H1 (cell line): Measurements from ENCODE around the gene ARHGAP10. TPM values are rescaled to one million over a fixed set of nuclear protein-coding genes. Genes with fewer than 3 reads are reported as not detected.

Experiments used
- CTCF ChIA-PET: fragments of 300-600 bp; sonication (Branson Sonifier 250); formaldehyde crosslinking; loops from one replicate; lab custom pipeline; 2021; ENCODE audit not compliant: partially characterized antibody; lab: Charles Lee
- POLR2A ChIA-PET: fragments of 300-600 bp; sonication (Branson Sonifier 250); formaldehyde crosslinking; loops from one replicate; lab custom pipeline; 2021; ENCODE audit warnings: inconsistent platforms; ENCODE audit not compliant: partially characterized antibody; lab: Charles Lee
- DNase-seq, 2 experiments: peaks; one replicate each; pipeline versions ENCODE4 v3.0.0 to v3.0.0-alpha.2; 2010 to 2022; ENCODE audit warnings: low spot score in 2 of 2, low read depth in 1 of 2, mixed read lengths in 1 of 2
- FAIRE-seq: peaks from 2 replicates; lab custom pipeline; 2011; peaks lifted over from hg19 to GRCh38; lab: Jason Lieb, UNC
- H2AFZ ChIP-seq: 2 replicates; pipeline ENCODE4 v1.8.1; 2012; ENCODE audit warnings: low read length, inconsistent platforms
- H2AK5ac ChIP-seq: 2 replicates; pipeline ENCODE4 v1.6.1; 2013; ENCODE audit warnings: low read depth, low read length
- H2BK120ac ChIP-seq: replicated peaks from 2 replicates; pipeline ENCODE3; 2013; ENCODE audit warnings: low read depth, low read length, inconsistent platforms
- H2BK12ac ChIP-seq: 2 replicates; pipeline ENCODE4 v1.6.1; 2013; ENCODE audit warnings: low read depth, low read length
- H2BK15ac ChIP-seq: 2 replicates; pipeline ENCODE4 v1.6.1; 2013; ENCODE audit warnings: low read length
- H2BK20ac ChIP-seq: 2 replicates; pipeline ENCODE4 v1.6.1; 2013; ENCODE audit warnings: low read length
- H2BK5ac ChIP-seq: 2 replicates; pipeline ENCODE4 v1.6.1; 2013; ENCODE audit warnings: low read depth, low read length
- H3K14ac ChIP-seq: 2 replicates; pipeline ENCODE4 v1.6.1; 2013; ENCODE audit warnings: inconsistent platforms; ENCODE audit not compliant: insufficient read length
- H3K18ac ChIP-seq: 2 replicates; pipeline ENCODE4 v1.6.1; 2013; ENCODE audit warnings: low read length; ENCODE audit errors: extremely low read depth
- H3K23ac ChIP-seq: 2 replicates; pipeline ENCODE4 v1.6.1; 2013; ENCODE audit warnings: inconsistent platforms; ENCODE audit not compliant: insufficient read length
- H3K23me2 ChIP-seq: 2 replicates; pipeline ENCODE4 v1.6.1; 2013; ENCODE audit warnings: low read depth, low read length
- H3K27ac ChIP-seq: 2 replicates; pipeline ENCODE4 v1.6.1; 2011; ENCODE audit warnings: low read depth, low read length, inconsistent platforms
- H3K27me3 ChIP-seq, 4 experiments: replicated peaks in 1 of 4; 1 replicate in 1 of 4; 2 replicates in 3 of 4; pipeline versions ENCODE4 v1.6.1 to v1.8.1; 2011 to 2013; ENCODE audit warnings: low read length in 3 of 4, mild to moderate bottlenecking in 3 of 4, inconsistent platforms in 2 of 4, mixed read lengths in 2 of 4, moderate library complexity in 1 of 4; ENCODE audit not compliant: control insufficient read depth in 3 of 4, insufficient read depth in 3 of 4; ENCODE audit errors: extremely low read depth in 1 of 4
- H3K36me3 ChIP-seq, 4 experiments: 2 replicates each; pipeline versions ENCODE4 v1.6.1 to v1.8.1; 2011 to 2013; ENCODE audit warnings: mild to moderate bottlenecking in 4 of 4, low read length in 3 of 4, moderate library complexity in 2 of 4, control low read depth in 1 of 4, inconsistent platforms in 1 of 4; ENCODE audit not compliant: insufficient read depth in 4 of 4, control insufficient read depth in 2 of 4
- H3K4ac ChIP-seq: replicated peaks from 2 replicates; pipeline ENCODE3; 2013; ENCODE audit warnings: low read length, low read depth, mixed read lengths, inconsistent platforms; ENCODE audit not compliant: insufficient read length
- H3K4me1 ChIP-seq, 4 experiments: replicated peaks in 1 of 4; 1 replicate in 1 of 4; 2 replicates in 3 of 4; pipeline versions ENCODE4 v1.6.1 to v1.8.1; 2011 to 2013; ENCODE audit warnings: low read length in 3 of 4, inconsistent platforms in 2 of 4, mixed read lengths in 1 of 4; ENCODE audit not compliant: insufficient read depth in 4 of 4, control insufficient read depth in 3 of 4
- H3K4me2 ChIP-seq, 2 experiments: 2 replicates each; pipeline versions ENCODE4 v1.6.1 to v1.8.1; 2011 to 2013; ENCODE audit warnings: low read depth in 2 of 2, low read length in 2 of 2, control low read depth in 1 of 2, inconsistent platforms in 1 of 2, mild to moderate bottlenecking in 1 of 2; ENCODE audit not compliant: insufficient read depth in 1 of 2
- H3K4me3 ChIP-seq, 4 experiments: fragments of 200-600, 300-600 bp in 1 of 4; sonication (generic), shearing (Covaris generic), sonication (Bioruptor Twin) in 1 of 4; 2 replicates each; pipeline versions ENCODE4 v1.5.1 to v1.8.1; 2011 to 2016; ENCODE audit warnings: low read length in 4 of 4, low read depth in 3 of 4, control low read depth in 2 of 4, inconsistent platforms in 2 of 4, mild to moderate bottlenecking in 2 of 4, mixed read lengths in 1 of 4, moderate library complexity in 1 of 4; ENCODE audit not compliant: insufficient read depth in 2 of 4; ENCODE audit errors: extremely low read depth in 1 of 4
- H3K56ac ChIP-seq: replicated peaks from 2 replicates; pipeline ENCODE3; 2013; ENCODE audit warnings: low read depth, mild to moderate bottlenecking, mixed read lengths, low read length, inconsistent platforms; ENCODE audit not compliant: insufficient read length
- H3K79me1 ChIP-seq: 2 replicates; pipeline ENCODE4 v1.6.1; 2013; ENCODE audit warnings: low read depth, low read length, control low read depth
- H3K79me2 ChIP-seq, 2 experiments: 2 replicates each; pipeline versions ENCODE4 v1.6.1 to v1.8.1; 2012 to 2013; ENCODE audit warnings: low read length in 2 of 2, mild to moderate bottlenecking in 2 of 2, inconsistent platforms in 1 of 2; ENCODE audit not compliant: insufficient read depth in 2 of 2, control insufficient read depth in 1 of 2
- H3K9ac ChIP-seq, 4 experiments: replicated peaks in 1 of 4; 1 replicate in 1 of 4; 2 replicates in 3 of 4; pipeline versions ENCODE4 v1.6.1 to v1.8.1; 2011 to 2013; ENCODE audit warnings: low read depth in 3 of 4, low read length in 3 of 4, control low read depth in 2 of 4, mild to moderate bottlenecking in 2 of 4, moderate library complexity in 2 of 4, inconsistent platforms in 1 of 4; ENCODE audit errors: extremely low read depth in 1 of 4
- H3K9me3 ChIP-seq, 2 experiments: 2 replicates each; pipeline versions ENCODE4 v1.6.1 to v1.8.1; 2012 to 2013; ENCODE audit warnings: mild to moderate bottlenecking in 2 of 2, moderate library complexity in 2 of 2, control low read depth in 1 of 2, inconsistent platforms in 1 of 2, low read depth in 1 of 2, low read length in 1 of 2, mixed read lengths in 1 of 2; ENCODE audit not compliant: insufficient read depth in 2 of 2
- H4K20me1 ChIP-seq, 2 experiments: replicated peaks in 1 of 2; 2 replicates each; pipeline versions ENCODE3 to v1.8.1; 2011 to 2013; ENCODE audit warnings: inconsistent platforms in 2 of 2, low read length in 2 of 2, mild to moderate bottlenecking in 1 of 2; ENCODE audit not compliant: insufficient read depth in 2 of 2, control insufficient read depth in 1 of 2
- H4K5ac ChIP-seq: 2 replicates; pipeline ENCODE4 v1.6.1; 2013; ENCODE audit warnings: low read length, low read depth, mixed read lengths, inconsistent platforms; ENCODE audit not compliant: insufficient read length
- H4K8ac ChIP-seq: 2 replicates; pipeline ENCODE4 v1.8.0; 2013; ENCODE audit warnings: mild to moderate bottlenecking, moderate library complexity, low read length, inconsistent platforms; ENCODE audit not compliant: insufficient read depth; ENCODE audit errors: extremely low read depth
- H4K91ac ChIP-seq: replicated peaks from 2 replicates; pipeline ENCODE3; 2013; ENCODE audit warnings: low read length, mixed read lengths, inconsistent platforms; ENCODE audit not compliant: insufficient read length
- HDAC2 ChIP-seq, 2 experiments: fragments of 300-600 bp in 1 of 2; sonication (generic) in 1 of 2; IDR thresholded peaks; 2 replicates each; pipeline ENCODE4 v1.6.1; 2011 to 2012; ENCODE audit warnings: low read depth in 2 of 2, low read length in 2 of 2, mild to moderate bottlenecking in 2 of 2, moderate library complexity in 2 of 2, borderline replicate concordance in 1 of 2, inconsistent platforms in 1 of 2
- MAFK ChIP-seq: IDR thresholded peaks from 2 replicates; pipeline ENCODE4 v1.6.1; 2012; ENCODE audit warnings: low read depth, mild to moderate bottlenecking, improper control_type of control experiment, low read length
- RAD21 ChIP-seq, 2 experiments: IDR thresholded peaks in 1 of 2; conservative IDR thresholded peaks in 1 of 2; 2 replicates each; pipeline ENCODE4 v1.6.1; 2011; ENCODE audit warnings: low read depth in 2 of 2, low read length in 2 of 2, improper control_type of control experiment in 1 of 2, inconsistent platforms in 1 of 2, mild to moderate bottlenecking in 1 of 2, moderate library complexity in 1 of 2
- WGBS, 2 experiments: shearing (Covaris generic) in 1 of 2; methylation state at CpG; one replicate each; pipeline versions ENCODE4 v1.1.6 to v1.1.7; 2013 to 2015; ENCODE audit warnings: low lambda C conversion rate in 2 of 2, mixed read lengths in 2 of 2, inconsistent platforms in 1 of 2, low coverage in 1 of 2, missing lambda C conversion rate in 1 of 2; ENCODE audit not compliant: insufficient replicate concordance in 2 of 2, insufficient coverage in 1 of 2, insufficient read length in 1 of 2; ENCODE audit errors: extremely low coverage in 1 of 2, missing lambda C conversion rate in 1 of 2; 5-methylcytosine and 5-hydroxymethylcytosine counted together
- polyA plus RNA-seq, 7 experiments: library from polyadenylated mRNA; depleted of rRNA in 3 of 7; stranded (reverse) in 5 of 7; unstranded in 2 of 7; fragments of >200 nt in 5 of 7; fragments of 200-250 nt in 2 of 7; gene quantifications; 1 replicate in 5 of 7; 2 replicates in 1 of 7; 4 replicates in 1 of 7; pipeline versions ENCODE4 v1.2.1 to v1.2.3, GENCODE V29; 2011 to 2013; ENCODE audit warnings: missing spikeins in 2 of 7, mixed read lengths in 2 of 7
- total RNA-seq: library from RNA; stranded (reverse); fragmentation: NEBNext Ultra II Directional; extraction: Animal tissue kit (Norgen Biotek cat#: 25700); gene quantifications from 2 replicates; pipeline ENCODE4 v1.2.1, GENCODE V29; 2021
- TF ChIP-seq, protein P1 (sequence below), 3 experiments: IDR thresholded peaks; 1 replicate in 2 of 3; 2 replicates in 1 of 3; pipeline versions ENCODE4 v1.5.1 to v1.6.1; 2011; ENCODE audit warnings: low read length in 3 of 3, mild to moderate bottlenecking in 3 of 3, inconsistent platforms in 2 of 3, low read depth in 1 of 3, moderate library complexity in 1 of 3; ENCODE audit not compliant: insufficient read depth in 1 of 3; ENCODE audit errors: control extremely low read depth in 1 of 3

ARHGAP10 gene
- total and polyA plus RNA-seq, 2 of the 8 experiments (the other 6 are each of a cell fraction or from before 2014, with no cell fraction given), result 3.7 to 6.1 TPM

DNA sequence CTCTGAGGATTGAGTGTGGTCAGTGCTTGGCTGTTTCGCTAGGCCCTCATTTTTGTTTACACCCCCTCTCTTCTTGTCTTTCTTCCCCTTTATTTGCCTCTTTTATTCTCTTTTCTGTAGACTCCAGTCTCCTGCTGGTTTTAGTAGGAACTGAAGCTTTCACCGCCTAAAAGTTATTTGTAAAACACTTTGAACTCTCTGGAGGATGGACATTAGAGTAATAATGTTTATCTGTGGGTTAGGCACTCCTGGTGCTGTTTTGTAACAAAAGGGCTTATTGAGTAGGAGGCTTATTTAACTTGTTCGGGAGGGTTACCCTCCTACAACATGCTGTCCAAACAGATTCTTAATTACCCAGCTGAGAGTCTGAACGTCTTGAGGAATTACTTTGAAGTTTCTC is 1.6 kb upstream of the ARHGAP10 start:
- peaks cover 3 to 12% (median 5%) of the 10 kb centered on the region in 4 experiments; a peak in 5 of 7 replicates for H3K4me1 ChIP-seq
- peak overlapping the region in 1 of 4 experiments; percentile 97; a peak in 2 of 8 replicates for H3K4me3 ChIP-seq
- POLR2A ChIA-PET, result interaction anchor here (0.6 to 3.2 kb wide), 2 partner anchors 86 to 136 kb away, joined by 3 to 12 read pairs; no protein-coding TSS in a partner anchor
- TF ChIP-seq RAD21 (IDR thresholded peaks at IDR 0.05 in 1 of 2, conservative IDR thresholded peaks at IDR 0.05 in 1 of 2; ENCODE audit: low read depth in 2 of 2, low read length in 2 of 2) (no peak), HDAC2 (IDR thresholded peaks at IDR 0.05; ENCODE audit: borderline replicate concordance in 1 of 2, low read depth in 2 of 2, low read length in 2 of 2) (no peak), MAFK (no peak)
- TF ChIP-seq, protein P1, sequence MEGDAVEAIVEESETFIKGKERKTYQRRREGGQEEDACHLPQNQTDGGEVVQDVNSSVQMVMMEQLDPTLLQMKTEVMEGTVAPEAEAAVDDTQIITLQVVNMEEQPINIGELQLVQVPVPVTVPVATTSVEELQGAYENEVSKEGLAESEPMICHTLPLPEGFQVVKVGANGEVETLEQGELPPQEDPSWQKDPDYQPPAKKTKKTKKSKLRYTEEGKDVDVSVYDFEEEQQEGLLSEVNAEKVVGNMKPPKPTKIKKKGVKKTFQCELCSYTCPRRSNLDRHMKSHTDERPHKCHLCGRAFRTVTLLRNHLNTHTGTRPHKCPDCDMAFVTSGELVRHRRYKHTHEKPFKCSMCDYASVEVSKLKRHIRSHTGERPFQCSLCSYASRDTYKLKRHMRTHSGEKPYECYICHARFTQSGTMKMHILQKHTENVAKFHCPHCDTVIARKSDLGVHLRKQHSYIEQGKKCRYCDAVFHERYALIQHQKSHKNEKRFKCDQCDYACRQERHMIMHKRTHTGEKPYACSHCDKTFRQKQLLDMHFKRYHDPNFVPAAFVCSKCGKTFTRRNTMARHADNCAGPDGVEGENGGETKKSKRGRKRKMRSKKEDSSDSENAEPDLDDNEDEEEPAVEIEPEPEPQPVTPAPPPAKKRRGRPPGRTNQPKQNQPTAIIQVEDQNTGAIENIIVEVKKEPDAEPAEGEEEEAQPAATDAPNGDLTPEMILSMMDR (IDR thresholded peaks at IDR 0.05; ENCODE audit: control extremely low read depth in 1 of 3, insufficient read depth in 1 of 3, low read depth in 1 of 3, low read length in 3 of 3), result peak in 1 of 3 experiments; percentile 5; a peak in 1 of 4 replicates
- CTCF ChIA-PET, result interaction anchor here (0.8 to 3.5 kb wide), 5 partner anchors 17 to 136 kb away, joined by 3 to 25 read pairs (median 3); partner anchors contain the start of genes PRMT9 and TMEM184C
- no peaks in the 10 kb centered on the region for H4K20me1 ChIP-seq
- no peak for DNase-seq
- no peak overlapping the region for H3K9ac ChIP-seq
- no peak overlapping the region for H2AK5ac ChIP-seq
- no peak overlapping the region for H2BK12ac ChIP-seq
- no peaks in the 10 kb centered on the region for H3K9me3 ChIP-seq
- no peak overlapping the region for H4K8ac ChIP-seq
- H2AFZ ChIP-seq, result no peak overlapping the region
- H3K23me2 ChIP-seq, result peaks cover 10% of the 10 kb centered on the region; the same call in 1 of the 2 replicates
- no peaks in the 10 kb centered on the region for H3K36me3 ChIP-seq
- no peak overlapping the region for H3K27ac ChIP-seq
- no peak overlapping the region for H4K91ac ChIP-seq
- no peak overlapping the region for H3K56ac ChIP-seq
- no peak overlapping the region for H4K5ac ChIP-seq
- no peak overlapping the region for H3K4ac ChIP-seq
- 26% methylated on average over 4 of the region's 4 CpGs; no CpG with 5 or more reads in 1 of the 2 experiments for WGBS, 2 experiments
- no peak overlapping the region for H2BK20ac ChIP-seq
- H2BK120ac ChIP-seq, result no peak overlapping the region
- peaks cover 3 to 37% (median 27%) of the 10 kb centered on the region in 4 experiments for H3K27me3 ChIP-seq
- peak overlapping the region; percentile 72 to 100; a peak in 3 of 4 replicates for H3K4me2 ChIP-seq
- FAIRE-seq, result no peak
- H3K79me1 ChIP-seq, result no peaks in the 10 kb centered on the region
- no peak overlapping the region for H2BK15ac ChIP-seq
- no peak overlapping the region for H2BK5ac ChIP-seq
- 0 out of 4 replicates have a peak, but pooled peaks cover 0 to 2% of the 10 kb centered on the region in 2 experiments for H3K79me2 ChIP-seq
- no peak overlapping the region for H3K18ac ChIP-seq
- H3K23ac ChIP-seq, result no peak overlapping the region
- H3K14ac ChIP-seq, result no peak overlapping the region
